ENCODE measurements around the gene CDH7.

- no peak for TF ChIP-seq CTCF (IDR thresholded peaks at IDR 0.05)
- no peak for TF ChIP-seq POLR2A (IDR thresholded peaks at IDR 0.05)
These were observed 608 bp downstream of the CDH7 start for GRCh38 chr18:65751155-65752085.
